H1 (cell line): ENCODE data around the gene TAGLN2.

ENCODE experiments used
- BACH1 ChIP-seq: IDR thresholded peaks from 2 replicates; pipeline ENCODE4 v1.6.1; 2012; ENCODE audit warnings: low read length, improper control_type of control experiment
- BCL11A ChIP-seq, 2 experiments: IDR thresholded peaks; one replicate each; pipeline ENCODE4 v1.6.1; 2011; ENCODE audit warnings: low read depth in 2 of 2, low read length in 2 of 2, mild to moderate bottlenecking in 2 of 2
- CBX5 ChIP-seq: fragments of 300-800, 300-1000 bp; sonication (generic); IDR thresholded peaks from 2 replicates; pipeline ENCODE4 v1.7.1; 2016; ENCODE audit warnings: antibody characterized with exemption, low read length, low read depth
- EZH2 ChIP-seq: fragments of 200-600 bp; sonication (generic); IDR thresholded peaks from 2 replicates; pipeline ENCODE4 v1.7.1; 2012; ENCODE audit warnings: low read depth, mild to moderate bottlenecking, moderate library complexity, low read length, inconsistent platforms; ENCODE audit not compliant: severe bottlenecking
- FOSL1 ChIP-seq: IDR thresholded peaks from 2 replicates; pipeline ENCODE4 v1.6.1; 2011; ENCODE audit warnings: mild to moderate bottlenecking, low read depth, low read length, moderate library complexity; ENCODE audit not compliant: insufficient read depth
- HDAC6 ChIP-seq: IDR thresholded peaks from one replicate; pipeline ENCODE4 v1.7.1; 2012; ENCODE audit warnings: low read depth, mild to moderate bottlenecking, inconsistent platforms, low read length, moderate library complexity
- JUN ChIP-seq: IDR thresholded peaks from 2 replicates; pipeline ENCODE4 v1.6.1; 2011; ENCODE audit warnings: low read depth, mild to moderate bottlenecking, improper control_type of control experiment, low read length
- JUND ChIP-seq: IDR thresholded peaks from 2 replicates; pipeline ENCODE4 v1.6.1; 2011; ENCODE audit warnings: mild to moderate bottlenecking, improper control_type of control experiment, low read length
- MAFK ChIP-seq: IDR thresholded peaks from 2 replicates; pipeline ENCODE4 v1.6.1; 2012; ENCODE audit warnings: low read depth, mild to moderate bottlenecking, improper control_type of control experiment, low read length
- POLR2A ChIP-seq, 2 experiments: IDR thresholded peaks; 1 replicate in 1 of 2; 2 replicates in 1 of 2; pipeline ENCODE4 v1.6.1; 2011; ENCODE audit warnings: low read depth in 2 of 2, low read length in 2 of 2, mild to moderate bottlenecking in 2 of 2; ENCODE audit errors: control extremely low read depth in 1 of 2
- POLR2AphosphoS5 ChIP-seq: IDR thresholded peaks from 2 replicates; pipeline ENCODE4 v1.6.1; 2011; ENCODE audit warnings: low read depth, low read length
- USF2 ChIP-seq: IDR thresholded peaks from 2 replicates; pipeline ENCODE4 v1.6.1; 2011; ENCODE audit warnings: low read length, improper control_type of control experiment
- TF ChIP-seq, protein P1 (sequence below), 3 experiments: IDR thresholded peaks; 1 replicate in 2 of 3; 2 replicates in 1 of 3; pipeline versions ENCODE4 v1.5.1 to v1.6.1; 2011; ENCODE audit warnings: low read length in 3 of 3, mild to moderate bottlenecking in 3 of 3, inconsistent platforms in 2 of 3, low read depth in 1 of 3, moderate library complexity in 1 of 3; ENCODE audit not compliant: insufficient read depth in 1 of 3; ENCODE audit errors: control extremely low read depth in 1 of 3
- TF ChIP-seq, protein P2 (sequence below): IDR thresholded peaks from 2 replicates; pipeline ENCODE4 v1.6.1; 2012; ENCODE audit warnings: inconsistent platforms

DNA sequence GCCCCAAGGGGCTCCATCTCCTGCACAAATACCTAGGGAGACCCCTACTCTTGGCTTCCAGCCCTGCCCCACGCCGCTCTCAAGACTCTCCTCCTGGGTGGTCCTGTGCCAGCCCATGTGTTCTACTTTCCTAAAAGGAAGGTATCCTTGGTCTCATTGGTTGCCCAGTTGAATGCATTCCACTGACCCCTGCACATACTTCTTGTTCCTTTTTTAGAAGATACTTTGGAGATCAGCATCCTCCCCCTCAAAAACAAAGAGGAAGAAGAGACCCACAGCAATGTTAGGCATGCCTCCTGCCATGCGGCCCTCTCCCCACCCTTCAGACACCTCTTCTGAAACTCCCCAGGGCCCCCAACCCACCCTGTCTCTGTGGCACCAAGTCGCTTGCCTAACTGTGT, 24.7 kb upstream of the TAGLN2 start:
- TF ChIP-seq CBX5 (no peak), POLR2AphosphoS5 (no peak), JUND (no peak), MAFK (no peak), HDAC6 (no peak), FOSL1 (no peak), EZH2 (no peak), JUN (no peak), USF2 (no peak), POLR2A (IDR thresholded peaks at IDR 0.05; ENCODE audit: control extremely low read depth in 1 of 2, low read depth in 2 of 2, low read length in 2 of 2) (no peak), BCL11A (IDR thresholded peaks at IDR 0.05; ENCODE audit: low read depth in 2 of 2, low read length in 2 of 2) (no peak), BACH1 (no peak)
- TF ChIP-seq, protein P1, sequence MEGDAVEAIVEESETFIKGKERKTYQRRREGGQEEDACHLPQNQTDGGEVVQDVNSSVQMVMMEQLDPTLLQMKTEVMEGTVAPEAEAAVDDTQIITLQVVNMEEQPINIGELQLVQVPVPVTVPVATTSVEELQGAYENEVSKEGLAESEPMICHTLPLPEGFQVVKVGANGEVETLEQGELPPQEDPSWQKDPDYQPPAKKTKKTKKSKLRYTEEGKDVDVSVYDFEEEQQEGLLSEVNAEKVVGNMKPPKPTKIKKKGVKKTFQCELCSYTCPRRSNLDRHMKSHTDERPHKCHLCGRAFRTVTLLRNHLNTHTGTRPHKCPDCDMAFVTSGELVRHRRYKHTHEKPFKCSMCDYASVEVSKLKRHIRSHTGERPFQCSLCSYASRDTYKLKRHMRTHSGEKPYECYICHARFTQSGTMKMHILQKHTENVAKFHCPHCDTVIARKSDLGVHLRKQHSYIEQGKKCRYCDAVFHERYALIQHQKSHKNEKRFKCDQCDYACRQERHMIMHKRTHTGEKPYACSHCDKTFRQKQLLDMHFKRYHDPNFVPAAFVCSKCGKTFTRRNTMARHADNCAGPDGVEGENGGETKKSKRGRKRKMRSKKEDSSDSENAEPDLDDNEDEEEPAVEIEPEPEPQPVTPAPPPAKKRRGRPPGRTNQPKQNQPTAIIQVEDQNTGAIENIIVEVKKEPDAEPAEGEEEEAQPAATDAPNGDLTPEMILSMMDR (IDR thresholded peaks at IDR 0.05; ENCODE audit: control extremely low read depth in 1 of 3, insufficient read depth in 1 of 3, low read depth in 1 of 3, low read length in 3 of 3): no peak
- TF ChIP-seq, protein P2, sequence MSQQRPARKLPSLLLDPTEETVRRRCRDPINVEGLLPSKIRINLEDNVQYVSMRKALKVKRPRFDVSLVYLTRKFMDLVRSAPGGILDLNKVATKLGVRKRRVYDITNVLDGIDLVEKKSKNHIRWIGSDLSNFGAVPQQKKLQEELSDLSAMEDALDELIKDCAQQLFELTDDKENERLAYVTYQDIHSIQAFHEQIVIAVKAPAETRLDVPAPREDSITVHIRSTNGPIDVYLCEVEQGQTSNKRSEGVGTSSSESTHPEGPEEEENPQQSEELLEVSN: no peak
